Left renal cortex interstitium (tissue), 4 donors: ENCODE measurements around the gene INPP1. TPM values are rescaled to one million over a fixed set of nuclear protein-coding genes. Genes with fewer than 3 reads are reported as not detected.
A peak's percentile ranks its signal among the peaks of the same experiment; 100 is the strongest.

Experiments used
- DNase-seq, 4 donors: peaks; one replicate each; pipeline ENCODE4 v3.0.0-alpha.2; 2013; ENCODE audit warnings: low read depth in 4 of 4, low spot score in 2 of 4, missing footprints in 1 of 4
- polyA plus RNA-seq, 4 donors: library from polyadenylated mRNA; unstranded; fragments of 120-200 nt; gene quantifications; one replicate each; pipeline ENCODE4 v1.2.1, GENCODE V29; 2013; ENCODE audit not compliant: insufficient read length in 4 of 4

Gene INPP1
- polyA plus RNA-seq, 4 donors = 14.4 to 18.2 (median 15.0) TPM

- DNase-seq = no peak
Observed at GRCh38 chr2:190360561-190360960, 17.2 kb downstream of the INPP1 start.

DNA sequence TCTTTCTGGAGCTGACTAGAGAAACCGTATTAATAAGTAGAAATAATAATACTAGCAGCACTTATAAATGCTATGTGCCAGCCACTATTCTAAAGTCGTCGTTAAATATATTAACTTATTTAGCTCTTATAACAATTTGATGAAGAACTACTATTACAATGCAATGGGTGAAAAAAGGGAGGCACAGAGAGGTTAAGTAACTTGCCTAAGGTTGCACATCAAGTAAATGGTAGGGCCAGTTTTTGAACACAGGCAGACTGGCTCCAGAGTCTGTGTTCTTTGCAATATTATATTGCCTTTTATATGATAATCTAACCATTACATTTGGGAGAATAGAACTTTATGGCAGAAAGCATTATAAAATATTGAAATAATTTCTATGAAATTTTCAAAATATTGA lies 17.6 kb downstream of the INPP1 start:
- no peak for DNase-seq

DNA sequence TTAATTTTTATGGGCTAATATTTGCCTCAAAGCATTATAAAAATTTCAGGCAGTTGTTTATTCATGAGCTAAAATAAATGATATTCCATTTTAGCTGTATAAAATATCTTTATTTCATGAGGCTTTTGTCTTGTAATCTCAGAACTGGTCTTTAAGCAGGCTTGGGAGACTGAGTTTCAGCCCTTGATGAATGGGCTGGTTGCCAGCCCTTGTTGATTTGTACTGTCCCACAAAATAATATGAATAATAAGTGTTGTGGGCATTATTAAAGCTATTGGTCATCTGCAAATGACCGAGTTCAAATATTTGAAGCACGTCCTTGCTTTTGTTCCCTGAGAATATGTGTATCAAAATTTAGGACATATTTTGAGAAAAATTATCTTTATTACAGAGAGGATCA lies 18.2 kb downstream of the INPP1 start:
- no peak for DNase-seq

DNA sequence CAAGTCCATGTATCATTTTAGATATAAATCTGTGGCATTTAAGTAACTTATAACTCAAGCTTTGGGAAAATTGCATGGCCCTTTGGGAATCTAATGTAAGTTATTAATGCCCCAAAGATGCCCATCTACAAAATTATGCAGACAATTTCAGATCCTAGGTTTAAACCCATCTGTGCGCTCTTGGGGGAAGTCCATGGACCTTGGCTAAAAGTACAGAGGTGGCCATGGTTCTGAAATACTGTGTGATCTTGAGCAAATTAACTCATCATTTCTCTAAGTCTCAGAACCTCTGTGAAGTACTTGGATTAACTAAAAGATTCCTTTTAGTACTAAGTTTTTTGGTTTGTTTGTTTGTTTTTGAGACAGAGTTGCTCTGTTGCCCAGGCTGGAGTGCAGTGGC lies 19.5 kb downstream of the INPP1 start:
- no peak for DNase-seq

GRCh38 chr2:190365499-190366204 lies 22.3 kb downstream of the INPP1 start:
- DNase-seq = no peak

- no peak for DNase-seq
Observed at GRCh38 chr2:190366248-190366753, 22.9 kb downstream of the INPP1 start.

GRCh38 chr2:190367091-190367490 lies 23.7 kb downstream of the INPP1 start:
- no peak for DNase-seq

GRCh38 chr2:190369635-190370034 lies 26.2 kb downstream of the INPP1 start:
- DNase-seq = no peak

GRCh38 chr2:190376083-190376482 lies 32.7 kb downstream of the INPP1 start:
- DNase-seq = no peak

DNA sequence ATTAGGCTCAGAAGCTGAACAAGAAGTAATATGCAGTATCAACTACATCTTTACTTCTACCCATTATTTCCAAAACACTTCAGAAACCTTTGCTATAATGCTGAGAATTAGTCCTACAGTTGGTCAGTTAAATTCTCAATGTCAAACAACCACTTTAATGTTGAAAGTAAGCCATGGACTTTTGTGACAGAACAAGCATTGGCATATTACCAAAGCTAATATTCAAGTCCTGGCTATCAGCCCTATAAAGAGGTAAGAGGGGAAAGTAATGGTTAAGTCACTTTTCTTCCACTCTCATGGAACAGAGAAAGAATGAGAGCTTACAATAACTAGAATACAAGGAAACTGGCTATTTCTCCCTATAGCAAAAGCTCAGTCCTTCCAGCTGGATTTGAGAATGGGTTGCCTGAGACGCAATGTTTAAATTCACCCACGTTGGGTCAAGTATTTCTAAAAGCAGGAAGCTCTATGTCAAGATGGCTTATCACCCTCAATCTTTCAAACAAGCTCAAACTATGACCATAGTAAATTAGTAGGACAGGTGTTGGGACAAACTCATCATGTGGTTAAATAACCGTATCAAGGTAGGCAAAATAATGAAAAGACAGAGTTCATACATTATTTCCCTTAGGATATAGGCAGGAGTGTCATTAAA lies 33.3 kb downstream of the INPP1 start:
- no peak for DNase-seq

- DNase-seq = no peak
Observed at GRCh38 chr2:190378880-190379237, 35.5 kb downstream of the INPP1 start.

GRCh38 chr2:190379249-190379964 lies 36.0 kb downstream of the INPP1 start:
- DNase-seq = no peak

DNA sequence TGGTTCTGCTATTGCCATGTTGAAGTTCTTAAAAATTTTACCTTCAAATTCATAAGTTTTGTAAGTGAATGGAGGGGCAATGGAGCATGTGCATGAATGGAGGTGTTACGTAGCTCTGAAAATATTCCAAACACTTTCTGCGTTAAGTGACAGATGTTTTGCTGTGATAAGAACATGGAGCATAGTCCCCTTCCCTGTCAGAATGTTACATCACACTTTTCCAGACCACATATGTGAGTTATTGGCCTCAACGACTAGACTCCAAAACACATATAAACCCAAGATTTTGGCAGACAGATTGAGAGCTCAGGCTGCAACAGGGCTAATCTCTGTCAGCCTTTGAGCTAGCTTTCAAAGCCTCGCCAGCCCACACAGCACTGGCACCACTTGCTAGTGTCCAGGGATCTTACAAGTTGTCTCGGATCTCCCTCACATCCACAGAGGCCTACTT lies 37.6 kb downstream of the INPP1 start:
- DNase-seq = no peak

- peak in 1 of 4 donors; percentile 29 for DNase-seq
Observed at GRCh38 chr2:190382851-190383250, 39.5 kb downstream of the INPP1 start.

DNA sequence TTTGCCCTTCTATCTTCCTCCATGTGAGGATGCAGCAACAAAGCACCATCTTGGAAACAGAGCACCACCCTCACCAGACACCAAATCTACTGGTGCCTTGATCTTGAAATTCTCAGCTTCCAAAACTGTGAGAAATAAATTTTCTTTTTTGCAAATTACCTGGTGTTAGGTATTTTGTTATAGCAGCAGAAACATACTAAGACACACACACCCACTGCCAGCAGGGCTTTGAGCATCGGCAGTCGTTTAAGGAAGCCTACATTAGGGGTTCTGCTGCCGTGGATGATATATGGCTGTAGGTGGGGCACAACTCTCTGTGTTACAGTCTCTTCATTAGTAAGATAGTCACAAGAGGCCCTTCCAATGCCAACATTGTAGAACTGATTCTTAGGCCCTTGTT lies 44.0 kb downstream of the INPP1 start:
- DNase-seq = no peak

- no peak for DNase-seq
Observed at GRCh38 chr2:190396271-190396670, 52.9 kb downstream of the INPP1 start.

- no peak for DNase-seq
Observed at GRCh38 chr2:190402986-190403603, 59.7 kb downstream of the INPP1 start.

DNA sequence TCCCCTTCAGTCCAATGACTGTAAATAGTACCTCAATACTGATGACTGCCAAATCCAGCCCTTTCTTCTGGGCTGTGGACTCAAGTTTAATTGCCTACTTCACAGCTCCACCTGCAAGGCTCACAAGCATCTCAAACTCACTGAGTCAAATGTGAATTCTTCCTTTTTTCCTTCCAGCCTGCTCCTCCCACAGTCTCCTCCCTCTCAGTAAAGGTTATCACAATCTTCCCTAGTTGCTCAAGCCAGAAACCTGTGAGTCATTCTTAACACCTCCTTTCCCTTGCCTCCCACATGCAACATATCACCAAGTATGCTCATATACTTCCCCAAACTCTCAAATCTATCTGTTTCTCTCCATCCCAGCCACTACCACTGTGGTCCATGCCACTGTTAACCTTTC lies 61.1 kb downstream of the INPP1 start:
- DNase-seq = no peak

GRCh38 chr2:190405070-190405469 lies 61.7 kb downstream of the INPP1 start:
- no peak for DNase-seq

DNA sequence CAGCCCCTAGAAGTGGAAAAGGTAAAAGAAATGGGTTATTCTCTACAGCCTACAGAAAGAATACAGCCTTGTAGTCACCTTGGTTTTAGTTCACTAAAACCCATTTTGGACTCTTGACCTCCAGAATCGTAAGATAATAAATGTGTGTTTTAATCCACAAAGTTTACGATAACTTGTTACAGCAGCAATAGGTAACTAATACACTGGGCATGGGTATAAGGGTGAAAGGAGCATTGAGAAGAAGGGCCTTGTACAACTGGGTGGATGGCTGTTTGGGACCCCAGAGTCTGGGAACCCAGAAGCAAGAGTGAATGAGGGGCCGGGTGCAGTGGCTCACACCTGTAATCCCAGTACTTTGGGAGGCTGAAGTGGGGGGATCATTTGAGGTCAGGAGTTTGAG lies 62.6 kb downstream of the INPP1 start:
- no peak for DNase-seq

GRCh38 chr2:190406805-190407204 lies 63.4 kb downstream of the INPP1 start:
- no peak for DNase-seq
